CD14-positive monocyte (primary cell): ENCODE measurements around the gene SH3RF3. TPM values are rescaled to one million over a fixed set of nuclear protein-coding genes. Genes with fewer than 3 reads are reported as not detected.

ENCODE experiments used
- DNase-seq, 3 donors: peaks; one replicate each; pipeline ENCODE4 v3.0.0-alpha.2; 2011 to 2022
- H2AFZ ChIP-seq: 2 replicates; pipeline ENCODE4 v1.6.0; 2012; ENCODE audit warnings: mild to moderate bottlenecking, low read depth, low read length, inconsistent platforms; ENCODE audit not compliant: insufficient read depth, poor library complexity, severe bottlenecking
- H3K27ac ChIP-seq, 2 donors: 1 replicate in 1 of 2; 2 replicates in 1 of 2; pipeline ENCODE4 v1.5.1; 2012 to 2013; ENCODE audit warnings: low read length in 2 of 2, control low read depth in 1 of 2, inconsistent platforms in 1 of 2, low read depth in 1 of 2, mild to moderate bottlenecking in 1 of 2
- H3K27me3 ChIP-seq, 2 donors: one replicate each; pipeline versions ENCODE4 v1.6.0 to v1.6.1; 2011 to 2013; ENCODE audit warnings: low read length in 2 of 2; ENCODE audit not compliant: control insufficient read depth in 2 of 2, insufficient read depth in 2 of 2
- H3K36me3 ChIP-seq, 2 donors: replicated peaks in 1 of 2; 1 replicate in 1 of 2; 2 replicates in 1 of 2; pipeline versions ENCODE4 v1.5.1 to v1.6.1; 2012 to 2013; ENCODE audit warnings: low read length in 2 of 2, control low read depth in 1 of 2, inconsistent platforms in 1 of 2, mild to moderate bottlenecking in 1 of 2; ENCODE audit not compliant: insufficient read depth in 2 of 2, control insufficient read depth in 1 of 2
- H3K4me1 ChIP-seq, 2 donors: 1 replicate in 1 of 2; 2 replicates in 1 of 2; pipeline versions ENCODE4 v1.5.1 to v1.6.1; 2012 to 2013; ENCODE audit warnings: low read length in 2 of 2, control low read depth in 1 of 2, inconsistent platforms in 1 of 2, mild to moderate bottlenecking in 1 of 2, moderate library complexity in 1 of 2; ENCODE audit not compliant: insufficient read depth in 2 of 2, control insufficient read depth in 1 of 2
- H3K4me2 ChIP-seq: replicated peaks from 2 replicates; pipeline ENCODE3; 2012; ENCODE audit warnings: low read length, moderate library complexity, mild to moderate bottlenecking; ENCODE audit not compliant: poor library complexity, severe bottlenecking; ENCODE audit errors: extremely low read depth
- H3K4me3 ChIP-seq, 3 experiments: fragments of 200-600 bp in 1 of 3; sonication (generic) in 1 of 3; replicated peaks in 1 of 3; 1 replicate in 2 of 3; 2 replicates in 1 of 3; pipeline ENCODE4 v1.5.1; 2011 to 2013; ENCODE audit warnings: low read length in 3 of 3, mild to moderate bottlenecking in 3 of 3, control low read depth in 2 of 3, low read depth in 2 of 3, inconsistent platforms in 1 of 3, moderate library complexity in 1 of 3
- H3K79me2 ChIP-seq: 2 replicates; pipeline ENCODE4 v1.6.0; 2012; ENCODE audit warnings: mild to moderate bottlenecking, control low read depth, inconsistent platforms, low read length, moderate library complexity; ENCODE audit not compliant: insufficient read depth
- H3K9ac ChIP-seq: 2 replicates; pipeline ENCODE4 v1.6.0; 2017; ENCODE audit warnings: low read length, mild to moderate bottlenecking; ENCODE audit not compliant: insufficient read depth, poor library complexity, severe bottlenecking
- H3K9me3 ChIP-seq, 2 donors: replicated peaks in 1 of 2; 1 replicate in 1 of 2; 2 replicates in 1 of 2; pipeline versions ENCODE4 v1.5.1 to v1.6.1; 2012 to 2013; ENCODE audit warnings: low read length in 2 of 2, control low read depth in 1 of 2; ENCODE audit not compliant: control insufficient read depth in 1 of 2, insufficient read depth in 1 of 2
- H4K20me1 ChIP-seq: 2 replicates; pipeline ENCODE4 v1.6.0; 2012; ENCODE audit warnings: mild to moderate bottlenecking, low read length, control low read depth, moderate library complexity; ENCODE audit not compliant: insufficient read depth
- H3K27ac Mint-ChIP-seq, 7 donors: one replicate each; pipeline ENCODE4 v1.8.0; 2020; ENCODE audit warnings: mild to moderate bottlenecking in 7 of 7, mixed read lengths in 7 of 7, moderate library complexity in 6 of 7, inconsistent platforms in 2 of 7
- H3K27me3 Mint-ChIP-seq, 3 donors: one replicate each; pipeline ENCODE4 v1.8.0; 2021 to 2022; ENCODE audit warnings: low read depth in 3 of 3, mild to moderate bottlenecking in 3 of 3, mixed read lengths in 3 of 3, moderate library complexity in 3 of 3, inconsistent platforms in 1 of 3
- H3K36me3 Mint-ChIP-seq, 2 donors: one replicate each; pipeline ENCODE4 v1.8.0; 2020; ENCODE audit warnings: mixed read lengths in 2 of 2, inconsistent platforms in 1 of 2, mild to moderate bottlenecking in 1 of 2
- H3K4me1 Mint-ChIP-seq: one replicate; pipeline ENCODE4 v1.8.0; 2020; ENCODE audit warnings: mild to moderate bottlenecking, mixed read lengths
- H3K4me3 Mint-ChIP-seq, 2 donors: one replicate each; pipeline ENCODE4 v1.8.0; 2020; ENCODE audit warnings: mild to moderate bottlenecking in 2 of 2, mixed read lengths in 2 of 2, moderate library complexity in 1 of 2
- H3K9me3 Mint-ChIP-seq, 7 donors: one replicate each; pipeline ENCODE4 v1.8.0; 2020 to 2022; ENCODE audit warnings: mixed read lengths in 7 of 7, mild to moderate bottlenecking in 6 of 7, moderate library complexity in 6 of 7, inconsistent platforms in 2 of 7
- WGBS: methylation state at CpG from one replicate; pipeline ENCODE4 v1.1.5; 2013; ENCODE audit warnings: missing lambda C conversion rate; ENCODE audit not compliant: insufficient coverage; 5-methylcytosine and 5-hydroxymethylcytosine counted together
- intact Hi-C, 2 donors: fragments of 100-400 bp; cut with micrococcal nuclease; formaldehyde crosslinking; loops; one replicate each; pipeline versions ENCODE4 v1.15.0 to v1.15.1; 2023
- polyA plus RNA-seq, 3 donors: library from polyadenylated mRNA; depleted of rRNA in 1 of 3; unstranded in 2 of 3; stranded (reverse) in 1 of 3; fragments of 300-500 nt in 2 of 3; fragments of >200 nt in 1 of 3; fragmentation: Illumina TruSeq in 2 of 3; gene quantifications; 1 replicate in 2 of 3; 2 replicates in 1 of 3; pipeline ENCODE4 v1.2.3, GENCODE V29; 2012 to 2021
- TF ChIP-seq, protein P1 (sequence below): fragments of 200-600 bp; IDR thresholded peaks from one replicate; pipeline ENCODE4 v1.8.0; 2022; ENCODE audit warnings: antibody characterized with exemption, mild to moderate bottlenecking

Gene SH3RF3
- polyA plus RNA-seq, 3 donors, result 0.25 to 0.75 (median 0.34) TPM

DNA sequence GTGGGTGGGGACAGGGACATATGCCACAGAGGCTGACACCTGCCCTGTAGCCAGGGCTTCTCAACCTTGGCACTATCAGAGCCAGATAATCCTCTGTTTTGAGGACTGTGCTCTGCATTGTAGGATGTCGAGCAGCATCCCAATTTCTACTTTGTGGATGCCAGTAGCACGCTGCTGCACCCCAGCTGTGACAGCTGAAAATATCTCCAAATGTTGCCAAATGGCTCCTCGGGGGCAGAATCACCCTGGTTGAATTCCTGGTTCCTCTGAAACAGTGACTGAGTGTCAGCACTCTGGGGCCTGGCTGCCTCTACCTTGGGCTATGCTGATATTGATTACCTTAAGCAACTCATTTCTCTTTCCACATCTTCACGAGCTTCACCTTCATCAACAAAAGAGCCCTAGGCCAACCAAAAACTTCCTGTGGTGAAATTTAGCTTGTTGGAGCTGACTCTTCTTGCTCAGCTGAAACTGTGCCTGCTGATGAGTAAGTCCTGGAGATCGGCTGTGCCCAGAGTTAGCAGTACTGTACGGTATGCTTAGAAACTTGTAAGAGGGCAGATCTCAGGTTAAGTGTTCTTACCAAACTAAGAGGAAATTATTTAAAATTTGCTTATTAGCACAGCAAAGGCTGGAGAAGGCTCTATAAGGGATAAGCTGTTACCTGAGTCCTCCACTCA is 346.7 kb downstream of the SH3RF3 start:
- no peaks in the 10 kb centered on the region for H3K36me3 ChIP-seq
- intact Hi-C loops, result no loop called here
- no peak overlapping the region for H3K4me3 ChIP-seq
- H4K20me1 ChIP-seq, result no peaks in the 10 kb centered on the region
- H3K79me2 ChIP-seq, result no peaks in the 10 kb centered on the region
- 54% methylated on average over 4 of the region's 6 CpGs for WGBS
- peaks cover 2 to 10% (median 10%) of the 10 kb centered on the region in 7 donors for H3K9me3 Mint-ChIP-seq
- TF ChIP-seq, protein P1, sequence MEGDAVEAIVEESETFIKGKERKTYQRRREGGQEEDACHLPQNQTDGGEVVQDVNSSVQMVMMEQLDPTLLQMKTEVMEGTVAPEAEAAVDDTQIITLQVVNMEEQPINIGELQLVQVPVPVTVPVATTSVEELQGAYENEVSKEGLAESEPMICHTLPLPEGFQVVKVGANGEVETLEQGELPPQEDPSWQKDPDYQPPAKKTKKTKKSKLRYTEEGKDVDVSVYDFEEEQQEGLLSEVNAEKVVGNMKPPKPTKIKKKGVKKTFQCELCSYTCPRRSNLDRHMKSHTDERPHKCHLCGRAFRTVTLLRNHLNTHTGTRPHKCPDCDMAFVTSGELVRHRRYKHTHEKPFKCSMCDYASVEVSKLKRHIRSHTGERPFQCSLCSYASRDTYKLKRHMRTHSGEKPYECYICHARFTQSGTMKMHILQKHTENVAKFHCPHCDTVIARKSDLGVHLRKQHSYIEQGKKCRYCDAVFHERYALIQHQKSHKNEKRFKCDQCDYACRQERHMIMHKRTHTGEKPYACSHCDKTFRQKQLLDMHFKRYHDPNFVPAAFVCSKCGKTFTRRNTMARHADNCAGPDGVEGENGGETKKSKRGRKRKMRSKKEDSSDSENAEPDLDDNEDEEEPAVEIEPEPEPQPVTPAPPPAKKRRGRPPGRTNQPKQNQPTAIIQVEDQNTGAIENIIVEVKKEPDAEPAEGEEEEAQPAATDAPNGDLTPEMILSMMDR, result no peak
- H3K9ac ChIP-seq, result no peak overlapping the region
- H3K36me3 Mint-ChIP-seq, result no peaks in the 10 kb centered on the region
- no peak overlapping the region for H3K4me3 Mint-ChIP-seq
- H3K27ac Mint-ChIP-seq, result no peak overlapping the region
- no peak for DNase-seq
- no peaks in the 10 kb centered on the region for H3K27me3 ChIP-seq
- H3K4me1 Mint-ChIP-seq, result peaks cover 1% of the 10 kb centered on the region
- H3K9me3 ChIP-seq, result peaks cover 3 to 11% of the 10 kb centered on the region in 2 donors
- H3K4me2 ChIP-seq, result no peak overlapping the region
- H2AFZ ChIP-seq, result no peak overlapping the region
- H3K4me1 ChIP-seq, result no peaks in the 10 kb centered on the region
- H3K27me3 Mint-ChIP-seq, result peaks cover 0 to 3% (median 2%) of the 10 kb centered on the region in 3 donors
- H3K27ac ChIP-seq, result no peak overlapping the region

DNA sequence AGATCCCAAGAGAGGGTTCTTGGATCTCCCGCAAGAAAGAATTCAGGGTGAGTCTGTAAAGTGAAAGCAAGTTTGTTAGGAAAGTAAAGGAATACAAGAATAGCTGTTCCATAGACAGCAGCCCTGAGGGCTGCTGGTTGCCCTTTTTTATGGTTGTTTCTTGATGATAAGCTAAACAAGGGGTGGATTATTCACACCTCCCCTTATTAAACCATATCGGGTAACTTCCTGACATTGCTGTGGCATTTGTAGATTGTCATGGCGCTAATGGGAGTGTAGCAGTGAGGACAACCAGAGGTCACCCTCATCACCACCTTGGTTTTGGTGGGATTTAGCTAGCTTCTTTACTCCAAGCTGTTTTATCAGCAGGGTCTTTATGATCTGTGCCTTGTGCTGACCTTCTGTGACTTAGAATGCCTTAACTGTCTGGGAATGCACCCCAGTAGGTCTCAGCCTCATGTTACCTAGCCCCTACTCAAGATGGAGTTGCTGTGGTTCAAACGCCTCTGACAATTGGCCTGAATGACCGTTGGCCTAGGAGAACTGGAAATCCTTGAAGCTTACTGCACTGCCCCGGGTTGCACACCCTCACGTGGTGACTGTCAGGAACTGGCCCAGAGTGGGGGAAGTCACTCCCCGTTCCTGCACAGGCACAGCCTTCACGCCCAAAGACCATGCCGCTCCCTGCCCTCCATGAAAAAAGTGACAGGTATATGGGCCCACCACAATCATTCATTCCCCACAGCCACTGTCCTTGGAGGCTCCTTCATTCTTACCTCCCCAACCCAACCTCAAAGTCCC is 347.8 kb downstream of the SH3RF3 start:
- TF ChIP-seq, protein P1, result no peak

More for the DNA sequence above, 347.8 kb downstream of the SH3RF3 start:
- Histone ChIP-seq H3K9me3 (no peaks in the 10 kb centered on the region), H3K4me3 (no peak overlapping the region), H3K4me2 (no peak overlapping the region), H3K79me2 (no peaks in the 10 kb centered on the region), H3K27me3 (no peaks in the 10 kb centered on the region), H3K27ac (no peak overlapping the region), H4K20me1 (no peaks in the 10 kb centered on the region), H3K9ac (no peak overlapping the region), H3K4me1 (no peaks in the 10 kb centered on the region), H2AFZ (no peak overlapping the region), H3K36me3 (no peaks in the 10 kb centered on the region)
- Mint-ChIP-seq H3K27me3 (peaks cover 0 to 9% (median 3%) of the 10 kb centered on the region in 3 donors), H3K36me3 (no peaks in the 10 kb centered on the region), H3K4me1 (no peaks in the 10 kb centered on the region), H3K4me3 (no peak overlapping the region), H3K27ac (no peak overlapping the region), H3K9me3 (no peaks in the 10 kb centered on the region)
- WGBS, result 75% methylated on average over 8 of the region's 10 CpGs
- no peak for DNase-seq
- intact Hi-C loops, result no loop called here
